WTC11 (cell line): ENCODE data around the gene GRID2.

Experiments used
- ARID4B ChIP-seq: sonication (generic); formaldehyde crosslinking; IDR thresholded peaks from 2 replicates; pipeline ENCODE4 v1.8.0; 2023; ENCODE audit warnings: missing genetic modification reagents, mild to moderate bottlenecking, borderline replicate concordance
- CBFB ChIP-seq: sonication (generic); formaldehyde crosslinking; IDR thresholded peaks from 2 replicates; pipeline ENCODE4 v1.8.1; 2022; ENCODE audit warnings: mild to moderate bottlenecking, low read depth, missing genetic modification reagents
- CTCF ChIP-seq: fragments of 200-600 bp; IDR thresholded peaks from 2 replicates; pipeline ENCODE4 v1.8.0; 2022; ENCODE audit warnings: antibody characterized with exemption
- E2F4 ChIP-seq: sonication (generic); formaldehyde crosslinking; IDR thresholded peaks from 2 replicates; pipeline ENCODE4 v1.8.1; 2022; ENCODE audit warnings: low read depth, mild to moderate bottlenecking, moderate library complexity, missing genetic modification reagents, borderline replicate concordance
- FOXJ3 ChIP-seq: sonication (generic); formaldehyde crosslinking; IDR thresholded peaks from 2 replicates; pipeline ENCODE4 v1.9.0; 2021; ENCODE audit warnings: missing genetic modification reagents, mild to moderate bottlenecking, borderline replicate concordance
- NFE2L1 ChIP-seq: sonication (generic); formaldehyde crosslinking; IDR thresholded peaks from 2 replicates; pipeline ENCODE4 v1.8.1; 2023; ENCODE audit warnings: missing genetic modification reagents
- NFYB ChIP-seq: sonication (generic); formaldehyde crosslinking; conservative IDR thresholded peaks from 2 replicates; pipeline ENCODE4 v1.8.0; 2022; ENCODE audit warnings: low read depth, missing genetic modification reagents
- NR1H2 ChIP-seq: sonication (generic); formaldehyde crosslinking; IDR thresholded peaks from 2 replicates; pipeline ENCODE4 v1.9.0; 2021; ENCODE audit warnings: mild to moderate bottlenecking, moderate library complexity, missing genetic modification reagents
- STAT6 ChIP-seq: sonication (generic); formaldehyde crosslinking; conservative IDR thresholded peaks from 2 replicates; pipeline ENCODE4 v1.8.1; 2023; ENCODE audit warnings: mild to moderate bottlenecking, low read depth, missing genetic modification reagents, moderate library complexity
- TEAD4 ChIP-seq: sonication (generic); formaldehyde crosslinking; IDR thresholded peaks from 2 replicates; pipeline ENCODE4 v1.8.0; 2022; ENCODE audit warnings: mild to moderate bottlenecking, missing genetic modification reagents
- TP53 ChIP-seq: sonication (generic); formaldehyde crosslinking; IDR thresholded peaks from 2 replicates; pipeline ENCODE4 v1.8.1; 2023; ENCODE audit warnings: mild to moderate bottlenecking, missing genetic modification reagents
- ZNF423 ChIP-seq: fragments of 250-450 bp; sonication (Bioruptor Pico); IDR thresholded peaks from 2 replicates; pipeline ENCODE4 v2.1.2; 2022; ENCODE audit warnings: mild to moderate bottlenecking, moderate library complexity

GRCh38 chr4:93285346-93285745 is 981.6 kb downstream of the GRID2 start:
- TF ChIP-seq CTCF (no peak), NR1H2 (CRISPR knock-in tag) (no peak), NFYB (CRISPR knock-in tag) (no peak), CBFB (CRISPR knock-in tag) (no peak), FOXJ3 (CRISPR knock-in tag) (no peak), E2F4 (CRISPR knock-in tag) (no peak), STAT6 (CRISPR knock-in tag) (no peak), TP53 (CRISPR knock-in tag) (no peak), NFE2L1 (CRISPR knock-in tag) (no peak), ARID4B (CRISPR knock-in tag) (no peak), ZNF423 (no peak), TEAD4 (CRISPR knock-in tag) (no peak)
